ENCODE measurements around the gene PKP4. TPM values are rescaled to one million over a fixed set of nuclear protein-coding genes. Genes with fewer than 3 reads are reported as not detected.

Gene PKP4
- total RNA-seq, 4 donors from 2014 or later = 58.2 to 115 (median 89.9) TPM

DNA sequence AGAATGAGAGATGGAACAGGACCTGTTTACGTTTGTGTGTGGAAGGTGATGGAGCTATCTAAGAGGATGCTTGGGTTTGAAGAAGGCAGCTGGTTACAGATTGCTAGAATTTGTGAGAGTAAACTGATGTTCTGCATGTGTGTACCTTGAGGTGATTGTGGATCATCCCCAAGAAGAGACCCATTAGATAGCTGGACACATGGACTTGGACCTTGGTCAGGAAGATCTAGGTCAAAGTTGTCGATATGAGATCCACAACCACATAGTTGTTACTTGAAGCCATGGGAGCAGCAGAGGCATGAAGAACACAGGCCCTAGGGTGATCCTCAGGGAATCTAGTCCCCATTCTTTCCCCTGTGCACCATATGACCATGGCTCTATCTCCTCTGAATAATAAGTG, 101.0 kb downstream of the PKP4 start:
- no peak for ATAC-seq
- no peak overlapping the region for H3K4me3 ChIP-seq
- H3K27ac ChIP-seq = no peak overlapping the region
- 92 to 100% methylated on average over 1 to 2 of the region's 2 CpGs for WGBS, 2 donors (ENCODE audit: low coverage in 1 of 2)
- H3K4me1 ChIP-seq = no peaks in the 10 kb centered on the region
- H3K9me3 ChIP-seq = no peaks in the 10 kb centered on the region
- H3K36me3 ChIP-seq = no peaks in the 10 kb centered on the region
- no peaks in the 10 kb centered on the region for H3K27me3 ChIP-seq
- TF ChIP-seq, protein P1, sequence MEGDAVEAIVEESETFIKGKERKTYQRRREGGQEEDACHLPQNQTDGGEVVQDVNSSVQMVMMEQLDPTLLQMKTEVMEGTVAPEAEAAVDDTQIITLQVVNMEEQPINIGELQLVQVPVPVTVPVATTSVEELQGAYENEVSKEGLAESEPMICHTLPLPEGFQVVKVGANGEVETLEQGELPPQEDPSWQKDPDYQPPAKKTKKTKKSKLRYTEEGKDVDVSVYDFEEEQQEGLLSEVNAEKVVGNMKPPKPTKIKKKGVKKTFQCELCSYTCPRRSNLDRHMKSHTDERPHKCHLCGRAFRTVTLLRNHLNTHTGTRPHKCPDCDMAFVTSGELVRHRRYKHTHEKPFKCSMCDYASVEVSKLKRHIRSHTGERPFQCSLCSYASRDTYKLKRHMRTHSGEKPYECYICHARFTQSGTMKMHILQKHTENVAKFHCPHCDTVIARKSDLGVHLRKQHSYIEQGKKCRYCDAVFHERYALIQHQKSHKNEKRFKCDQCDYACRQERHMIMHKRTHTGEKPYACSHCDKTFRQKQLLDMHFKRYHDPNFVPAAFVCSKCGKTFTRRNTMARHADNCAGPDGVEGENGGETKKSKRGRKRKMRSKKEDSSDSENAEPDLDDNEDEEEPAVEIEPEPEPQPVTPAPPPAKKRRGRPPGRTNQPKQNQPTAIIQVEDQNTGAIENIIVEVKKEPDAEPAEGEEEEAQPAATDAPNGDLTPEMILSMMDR (IDR thresholded peaks at IDR 0.05) = no peak
- TF ChIP-seq POLR2A (IDR thresholded peaks at IDR 0.05) (no peak), POLR2AphosphoS5 (IDR thresholded peaks at IDR 0.05) (no peak), EP300 (IDR thresholded peaks at IDR 0.05) (no peak)

DNA sequence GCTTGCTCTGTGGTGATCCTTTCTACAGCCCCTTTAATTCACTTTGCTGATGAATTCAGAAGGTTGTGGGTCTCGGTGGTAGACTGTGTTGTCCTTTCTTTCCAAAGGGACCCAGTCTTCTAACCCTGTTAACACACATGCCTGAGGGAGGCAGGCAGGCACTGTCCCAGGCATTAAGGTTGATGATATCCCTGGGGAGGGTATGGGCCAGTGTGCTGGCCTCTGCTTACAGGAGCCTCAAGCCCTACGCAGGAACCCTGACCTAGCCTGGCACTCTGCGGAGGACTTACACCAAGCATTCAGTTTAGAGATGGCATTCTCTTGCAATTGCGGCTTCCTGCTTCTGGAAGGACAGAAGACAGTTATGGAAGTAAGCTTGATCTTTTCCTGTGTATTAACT, 102.5 kb downstream of the PKP4 start:
- Histone ChIP-seq H3K36me3 (no peaks in the 10 kb centered on the region), H3K4me1 (no peaks in the 10 kb centered on the region), H3K4me3 (no peak overlapping the region), H3K9me3 (no peaks in the 10 kb centered on the region), H3K27me3 (no peaks in the 10 kb centered on the region), H3K27ac (no peak overlapping the region)
- ATAC-seq = no peak
- WGBS, 2 donors (ENCODE audit: low coverage in 1 of 2) = 100% methylated on average over 1 to 2 of the region's 4 CpGs
- no peak for TF ChIP-seq POLR2AphosphoS5 (IDR thresholded peaks at IDR 0.05)
- no peak for TF ChIP-seq EP300 (IDR thresholded peaks at IDR 0.05)
- no peak for TF ChIP-seq POLR2A (IDR thresholded peaks at IDR 0.05)
- TF ChIP-seq, protein P1 (IDR thresholded peaks at IDR 0.05) = no peak

DNA sequence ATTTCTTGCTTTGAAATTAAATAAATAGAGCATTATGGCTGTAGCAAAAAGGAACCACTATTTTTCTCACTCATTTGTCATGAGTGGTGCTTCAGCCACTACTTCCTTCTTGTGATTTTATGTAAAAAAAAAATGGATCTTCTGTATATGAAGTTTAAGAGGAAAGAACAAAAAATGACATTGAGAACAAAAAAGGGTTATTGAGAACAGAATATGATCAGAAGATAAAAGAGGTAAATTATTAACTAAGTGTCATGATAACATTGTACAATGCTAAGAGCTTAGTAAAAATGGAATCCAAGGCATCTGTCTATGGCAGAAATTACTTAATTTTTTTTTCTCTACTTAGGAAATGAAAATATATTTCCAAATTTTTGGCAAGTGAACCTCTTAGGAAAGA, 103.5 kb downstream of the PKP4 start:
- TF ChIP-seq, protein P1 (IDR thresholded peaks at IDR 0.05) = no peak
- no peak for TF ChIP-seq POLR2A (IDR thresholded peaks at IDR 0.05)
- no peak for TF ChIP-seq EP300 (IDR thresholded peaks at IDR 0.05)
- no peak for TF ChIP-seq POLR2AphosphoS5 (IDR thresholded peaks at IDR 0.05)
- Histone ChIP-seq H3K4me1 (no peaks in the 10 kb centered on the region), H3K27me3 (no peaks in the 10 kb centered on the region), H3K27ac (no peak overlapping the region), H3K36me3 (no peaks in the 10 kb centered on the region), H3K4me3 (no peak overlapping the region), H3K9me3 (no peaks in the 10 kb centered on the region)
- ATAC-seq = no peak

DNA sequence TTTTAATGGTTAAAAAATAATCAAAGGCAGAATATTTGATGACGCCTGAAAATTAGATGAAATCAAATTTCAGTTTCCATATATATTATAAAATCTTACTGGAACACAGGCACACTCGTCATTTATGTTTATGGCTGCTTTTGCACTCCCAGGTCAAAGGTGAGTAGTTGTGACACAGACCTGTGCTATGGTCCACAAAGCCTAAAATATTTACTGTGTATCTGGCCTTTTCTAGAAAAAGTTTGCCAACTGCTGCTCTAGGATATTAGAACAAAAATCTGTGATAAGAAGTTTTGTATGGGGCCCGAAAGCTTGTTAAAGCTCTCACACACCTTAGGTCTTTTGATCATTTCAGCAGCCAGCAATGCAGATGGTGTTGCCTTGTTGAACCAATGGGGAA, 104.3 kb downstream of the PKP4 start:
- Histone ChIP-seq H3K4me3 (no peak overlapping the region), H3K4me1 (no peaks in the 10 kb centered on the region), H3K27ac (no peak overlapping the region), H3K27me3 (no peaks in the 10 kb centered on the region), H3K9me3 (no peaks in the 10 kb centered on the region), H3K36me3 (no peaks in the 10 kb centered on the region)
- 94 to 100% methylated on average over 3 of the region's 3 CpGs for WGBS, 2 donors (ENCODE audit: low coverage in 1 of 2)
- TF ChIP-seq, protein P1 (IDR thresholded peaks at IDR 0.05) = no peak
- TF ChIP-seq POLR2A (IDR thresholded peaks at IDR 0.05) (no peak), POLR2AphosphoS5 (IDR thresholded peaks at IDR 0.05) (no peak), EP300 (IDR thresholded peaks at IDR 0.05) (no peak)
- no peak for ATAC-seq

DNA sequence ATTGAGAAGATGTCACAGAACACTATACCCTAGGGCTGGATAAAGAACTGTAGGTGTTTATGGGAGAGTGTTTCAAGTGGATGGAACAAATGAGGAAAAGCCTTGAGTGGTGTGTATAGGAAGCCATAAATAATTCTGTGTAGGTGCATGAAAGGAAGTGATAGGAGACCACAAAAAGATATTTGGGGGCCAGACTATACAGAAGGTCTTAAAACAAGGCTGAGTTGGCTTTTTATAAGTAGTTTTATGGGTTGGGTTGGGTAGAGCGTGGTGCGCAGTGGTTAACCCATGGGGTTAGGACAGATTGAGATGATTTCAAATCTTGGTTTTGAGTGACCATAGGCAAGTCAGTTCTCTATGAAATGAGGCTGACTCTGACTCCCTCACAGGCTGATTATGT, 110.5 kb downstream of the PKP4 start:
- no peak overlapping the region for H3K4me3 ChIP-seq
- H3K4me1 ChIP-seq = no peaks in the 10 kb centered on the region
- H3K9me3 ChIP-seq = no peaks in the 10 kb centered on the region
- no peaks in the 10 kb centered on the region for H3K27me3 ChIP-seq
- no peaks in the 10 kb centered on the region for H3K36me3 ChIP-seq
- no peak overlapping the region for H3K27ac ChIP-seq
- ATAC-seq = no peak
- TF ChIP-seq POLR2AphosphoS5 (IDR thresholded peaks at IDR 0.05) (no peak), POLR2A (IDR thresholded peaks at IDR 0.05) (no peak), EP300 (IDR thresholded peaks at IDR 0.05) (no peak)
- TF ChIP-seq, protein P1 (IDR thresholded peaks at IDR 0.05) = no peak
- WGBS, 2 donors (ENCODE audit: low coverage in 1 of 2) = 100% methylated on average over 2 of the region's 2 CpGs
